H1 (cell line): ENCODE data around the gene NRXN3.

Experiments used
- CHD1 ChIP-seq: IDR thresholded peaks from 2 replicates; pipeline ENCODE4 v1.6.1; 2012; ENCODE audit warnings: low read depth, low read length, improper control_type of control experiment
- CTCF ChIP-seq, 3 experiments: IDR thresholded peaks; 1 replicate in 2 of 3; 2 replicates in 1 of 3; pipeline versions ENCODE4 v1.5.1 to v1.6.1; 2011; ENCODE audit warnings: low read length in 3 of 3, mild to moderate bottlenecking in 3 of 3, inconsistent platforms in 2 of 3, low read depth in 1 of 3, moderate library complexity in 1 of 3; ENCODE audit not compliant: insufficient read depth in 1 of 3; ENCODE audit errors: control extremely low read depth in 1 of 3
- EGR1 ChIP-seq: IDR thresholded peaks from 2 replicates; pipeline ENCODE4 v1.6.1; 2011; ENCODE audit warnings: low read depth, low read length, borderline replicate concordance
- GABPA ChIP-seq: IDR thresholded peaks from 2 replicates; pipeline ENCODE4 v1.6.1; 2011; ENCODE audit warnings: mild to moderate bottlenecking, low read length, moderate library complexity, borderline replicate concordance; ENCODE audit not compliant: insufficient read depth
- GTF2F1 ChIP-seq: IDR thresholded peaks from 2 replicates; pipeline ENCODE4 v1.6.1; 2012; ENCODE audit warnings: low read depth, low read length, improper control_type of control experiment, borderline replicate concordance
- JUND ChIP-seq: IDR thresholded peaks from 2 replicates; pipeline ENCODE4 v1.6.1; 2011; ENCODE audit warnings: mild to moderate bottlenecking, improper control_type of control experiment, low read length
- KDM5A ChIP-seq: fragments of 200-600 bp; IDR thresholded peaks from 2 replicates; pipeline ENCODE4 v1.7.1; 2012; ENCODE audit warnings: mild to moderate bottlenecking, low read length, inconsistent platforms, mixed read lengths
- MAX ChIP-seq: IDR thresholded peaks from 2 replicates; pipeline ENCODE4 v1.6.1; 2012; ENCODE audit warnings: inconsistent platforms
- POLR2A ChIP-seq, 2 experiments: IDR thresholded peaks; 1 replicate in 1 of 2; 2 replicates in 1 of 2; pipeline ENCODE4 v1.6.1; 2011; ENCODE audit warnings: low read depth in 2 of 2, low read length in 2 of 2, mild to moderate bottlenecking in 2 of 2; ENCODE audit errors: control extremely low read depth in 1 of 2
- RAD21 ChIP-seq, 2 experiments: IDR thresholded peaks in 1 of 2; conservative IDR thresholded peaks in 1 of 2; 2 replicates each; pipeline ENCODE4 v1.6.1; 2011; ENCODE audit warnings: low read depth in 2 of 2, low read length in 2 of 2, improper control_type of control experiment in 1 of 2, inconsistent platforms in 1 of 2, mild to moderate bottlenecking in 1 of 2, moderate library complexity in 1 of 2
- SUZ12 ChIP-seq: fragments of 200-600 bp; sonication (generic); IDR thresholded peaks from 2 replicates; pipeline ENCODE4 v1.6.1; 2012; ENCODE audit warnings: mild to moderate bottlenecking, inconsistent platforms, low read length, moderate library complexity, mixed read lengths
- TAF1 ChIP-seq: IDR thresholded peaks from 2 replicates; pipeline ENCODE4 v1.6.1; 2011; ENCODE audit warnings: mild to moderate bottlenecking, low read depth, low read length
- TEAD4 ChIP-seq: IDR thresholded peaks from 2 replicates; pipeline ENCODE4 v1.6.1; 2012; ENCODE audit warnings: low read depth, low read length, inconsistent platforms, mixed read lengths
- ZNF274 ChIP-seq: IDR thresholded peaks from 2 replicates; pipeline ENCODE4 v1.7.0; 2012; ENCODE audit warnings: low read length, borderline replicate concordance; ENCODE audit errors: extremely low read depth

DNA sequence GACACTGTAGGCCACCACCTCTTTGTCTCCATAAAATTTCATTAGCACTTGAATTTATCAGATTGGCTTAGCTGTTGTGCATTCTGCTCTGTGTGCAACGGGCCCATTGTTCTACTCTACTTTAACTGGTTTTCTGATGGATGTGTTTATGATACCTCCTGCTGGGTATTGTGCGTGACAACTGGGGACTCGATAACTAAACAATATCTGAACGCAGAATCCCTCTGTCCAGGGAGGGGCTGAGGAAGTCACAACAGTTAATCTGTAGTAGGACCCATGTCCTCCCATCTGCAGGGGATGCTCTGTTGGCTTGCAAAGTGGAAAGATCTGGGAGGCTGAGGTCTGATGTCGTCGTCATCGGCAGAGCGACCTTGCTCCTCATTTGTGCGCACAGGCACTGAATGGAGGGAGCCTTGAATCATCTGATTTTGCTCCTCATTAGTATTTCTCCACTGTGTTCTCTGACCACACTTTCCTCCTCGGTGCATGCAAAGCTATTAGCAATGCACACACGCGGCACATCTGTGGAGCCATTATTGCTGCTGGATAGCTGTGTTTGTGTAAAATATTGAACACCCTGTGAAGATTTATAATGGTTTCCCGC, 422.5 kb downstream of the NRXN3 start:
- TF ChIP-seq CHD1 (no peak), CTCF (IDR thresholded peaks at IDR 0.05; ENCODE audit: control extremely low read depth in 1 of 3, insufficient read depth in 1 of 3, low read depth in 1 of 3, low read length in 3 of 3) (no peak), RAD21 (IDR thresholded peaks at IDR 0.05 in 1 of 2, conservative IDR thresholded peaks at IDR 0.05 in 1 of 2; ENCODE audit: low read depth in 2 of 2, low read length in 2 of 2) (no peak), GTF2F1 (no peak), JUND (no peak), KDM5A (no peak), TAF1 (no peak), POLR2A (IDR thresholded peaks at IDR 0.05; ENCODE audit: control extremely low read depth in 1 of 2, low read depth in 2 of 2, low read length in 2 of 2) (no peak), ZNF274 (no peak), TEAD4 (no peak), MAX (no peak), SUZ12 (no peak), EGR1 (no peak), GABPA (no peak)
